Measurements from ENCODE around the gene EXT2.

Gene EXT2

GRCh38 chr11:44065161-44065661 is 30.3 kb upstream of the EXT2 start:
- H3K27ac ChIP-seq (ENCODE audit: low read length), result peak overlapping the region; percentile 37; the same call in 1 of the 2 replicates
- H3K4me3 ChIP-seq (ENCODE audit: low read length), result peak overlapping the region; percentile 90
- peaks cover 13% of the 10 kb centered on the region for H3K4me1 ChIP-seq (ENCODE audit: low read length)
- H2AFZ ChIP-seq (ENCODE audit: low read depth, low read length), result peak overlapping the region; percentile 89; the same call in 1 of the 2 replicates
- H4K20me1 ChIP-seq (ENCODE audit: insufficient read depth, low read length), result no peaks in the 10 kb centered on the region
- H3K79me2 ChIP-seq (ENCODE audit: low read length), result 0 out of 2 replicates have a peak, but pooled peaks cover 3% of the 10 kb centered on the region
- no peaks in the 10 kb centered on the region for H3K27me3 ChIP-seq (ENCODE audit: low read depth, low read length)
- H3K4me2 ChIP-seq (ENCODE audit: low read length), result peak overlapping the region; percentile 85
- H3K36me3 ChIP-seq (replicated peaks; ENCODE audit: low read depth, low read length), result no peaks in the 10 kb centered on the region
- no peaks in the 10 kb centered on the region for H3K9me3 ChIP-seq (ENCODE audit: insufficient read depth, low read length)
- TF ChIP-seq EZH2phosphoT487 (IDR thresholded peaks at IDR 0.05; ENCODE audit: low read depth) (no peak), CTCF (IDR thresholded peaks at IDR 0.05; ENCODE audit: low read depth, low read length) (no peak)
- peak overlapping the region; percentile 75 for H3K9ac ChIP-seq (ENCODE audit: low read length)

GRCh38 chr11:44065841-44066731 is 29.4 kb upstream of the EXT2 start, which contains the start of gene ACCS:
ACCS (plus strand) TSS chr11:44066270; CDS start chr11:44067628, 1,358 bp downstream.
- H3K27ac ChIP-seq (ENCODE audit: low read length), result peak within 1 kb of the TSS; percentile 41
- peak within 1 kb of the TSS; percentile 89 for H2AFZ ChIP-seq (ENCODE audit: low read depth, low read length)
- no peak for TF ChIP-seq EZH2phosphoT487 (IDR thresholded peaks at IDR 0.05; ENCODE audit: low read depth)
- TF ChIP-seq CTCF (IDR thresholded peaks at IDR 0.05; ENCODE audit: low read depth, low read length), result peak; percentile 70
- peak within 1 kb of the TSS; percentile 75 for H3K9ac ChIP-seq (ENCODE audit: low read length)
- H3K4me1 ChIP-seq (ENCODE audit: low read length), result peaks cover 13% of the 10 kb centered on the region
- no peaks in the 10 kb centered on the region for H4K20me1 ChIP-seq (ENCODE audit: insufficient read depth, low read length)
- H3K4me3 ChIP-seq (ENCODE audit: low read length), result peak within 1 kb of the TSS; percentile 90
- no peaks in the 10 kb centered on the region for H3K9me3 ChIP-seq (ENCODE audit: insufficient read depth, low read length)
- peak within 1 kb of the TSS; percentile 85 for H3K4me2 ChIP-seq (ENCODE audit: low read length)
- no peaks in the 10 kb centered on the region for H3K36me3 ChIP-seq (replicated peaks; ENCODE audit: low read depth, low read length)
- no peaks in the 10 kb centered on the region for H3K27me3 ChIP-seq (ENCODE audit: low read depth, low read length)
- 0 out of 2 replicates have a peak, but pooled peaks cover 3% of the 10 kb centered on the region for H3K79me2 ChIP-seq (ENCODE audit: low read length)

- 0 out of 2 replicates have a peak overlapping the region, but pooled peaks have one; percentile 41 for H3K27ac ChIP-seq (ENCODE audit: low read length)
- peak overlapping the region; percentile 89 for H2AFZ ChIP-seq (ENCODE audit: low read depth, low read length)
- H3K4me1 ChIP-seq (ENCODE audit: low read length), result peaks cover 13% of the 10 kb centered on the region
- peak overlapping the region; percentile 90 for H3K4me3 ChIP-seq (ENCODE audit: low read length)
- no peak for TF ChIP-seq EZH2phosphoT487 (IDR thresholded peaks at IDR 0.05; ENCODE audit: low read depth)
- no peak for TF ChIP-seq CTCF (IDR thresholded peaks at IDR 0.05; ENCODE audit: low read depth, low read length)
- H4K20me1 ChIP-seq (ENCODE audit: insufficient read depth, low read length), result no peaks in the 10 kb centered on the region
- H3K4me2 ChIP-seq (ENCODE audit: low read length), result peak overlapping the region; percentile 85
- peak overlapping the region; percentile 75 for H3K9ac ChIP-seq (ENCODE audit: low read length)
- no peaks in the 10 kb centered on the region for H3K36me3 ChIP-seq (replicated peaks; ENCODE audit: low read depth, low read length)
- no peaks in the 10 kb centered on the region for H3K27me3 ChIP-seq (ENCODE audit: low read depth, low read length)
- 0 out of 2 replicates have a peak, but pooled peaks cover 3% of the 10 kb centered on the region for H3K79me2 ChIP-seq (ENCODE audit: low read length)
- no peaks in the 10 kb centered on the region for H3K9me3 ChIP-seq (ENCODE audit: insufficient read depth, low read length)
Observed at GRCh38 chr11:44066732-44067141, 28.7 kb upstream of the EXT2 start.

- H3K9me3 ChIP-seq (ENCODE audit: insufficient read depth, low read length), result no peaks in the 10 kb centered on the region
- H3K79me2 ChIP-seq (ENCODE audit: low read length), result 0 out of 2 replicates have a peak, but pooled peaks cover 3% of the 10 kb centered on the region
- no peaks in the 10 kb centered on the region for H3K27me3 ChIP-seq (ENCODE audit: low read depth, low read length)
- no peak overlapping the region for H3K4me2 ChIP-seq (ENCODE audit: low read length)
- H3K4me1 ChIP-seq (ENCODE audit: low read length), result peaks cover 13% of the 10 kb centered on the region
- H3K4me3 ChIP-seq (ENCODE audit: low read length), result no peak overlapping the region
- H2AFZ ChIP-seq (ENCODE audit: low read depth, low read length), result no peak overlapping the region
- no peaks in the 10 kb centered on the region for H3K36me3 ChIP-seq (replicated peaks; ENCODE audit: low read depth, low read length)
- H4K20me1 ChIP-seq (ENCODE audit: insufficient read depth, low read length), result no peaks in the 10 kb centered on the region
- H3K27ac ChIP-seq (ENCODE audit: low read length), result no peak overlapping the region
- no peak overlapping the region for H3K9ac ChIP-seq (ENCODE audit: low read length)
- TF ChIP-seq CTCF (IDR thresholded peaks at IDR 0.05; ENCODE audit: low read depth, low read length) (no peak), EZH2phosphoT487 (IDR thresholded peaks at IDR 0.05; ENCODE audit: low read depth) (no peak)
Observed at GRCh38 chr11:44067266-44067665, 28.2 kb upstream of the EXT2 start.

Data from OCI-LY3 (cell line).